WTC11 (cell line): ENCODE data around the gene FOXN3.

ENCODE experiments used
- ATF2 ChIP-seq: sonication (generic); formaldehyde crosslinking; IDR thresholded peaks from 2 replicates; pipeline ENCODE4 v1.8.1; 2022; ENCODE audit warnings: low read depth, missing genetic modification reagents, borderline replicate concordance
- CBFB ChIP-seq: sonication (generic); formaldehyde crosslinking; IDR thresholded peaks from 2 replicates; pipeline ENCODE4 v1.8.1; 2022; ENCODE audit warnings: mild to moderate bottlenecking, low read depth, missing genetic modification reagents
- CTCF ChIP-seq: fragments of 200-600 bp; IDR thresholded peaks from 2 replicates; pipeline ENCODE4 v1.8.0; 2022; ENCODE audit warnings: antibody characterized with exemption
- FOXJ3 ChIP-seq: sonication (generic); formaldehyde crosslinking; IDR thresholded peaks from 2 replicates; pipeline ENCODE4 v1.9.0; 2021; ENCODE audit warnings: missing genetic modification reagents, mild to moderate bottlenecking, borderline replicate concordance
- FOXP1 ChIP-seq: sonication (generic); formaldehyde crosslinking; IDR thresholded peaks from 2 replicates; pipeline ENCODE4 v1.8.0; 2022; ENCODE audit warnings: missing genetic modification reagents, mild to moderate bottlenecking, moderate library complexity, borderline replicate concordance
- HMGA2 ChIP-seq: fragments of 250-450 bp; sonication (Bioruptor Pico); IDR thresholded peaks from 2 replicates; pipeline ENCODE4 v1.4.0; 2021; ENCODE audit warnings: mild to moderate bottlenecking, moderate library complexity
- HMGXB4 ChIP-seq: sonication (generic); formaldehyde crosslinking; IDR thresholded peaks from 2 replicates; pipeline ENCODE4 v1.8.1; 2023; ENCODE audit warnings: mild to moderate bottlenecking, moderate library complexity, missing genetic modification reagents
- NFYB ChIP-seq: sonication (generic); formaldehyde crosslinking; conservative IDR thresholded peaks from 2 replicates; pipeline ENCODE4 v1.8.0; 2022; ENCODE audit warnings: low read depth, missing genetic modification reagents
- RELA ChIP-seq: sonication (generic); formaldehyde crosslinking; IDR thresholded peaks from 2 replicates; pipeline ENCODE4 v1.8.1; 2022; ENCODE audit warnings: missing genetic modification reagents, mild to moderate bottlenecking, borderline replicate concordance
- SMAD3 ChIP-seq: sonication (generic); formaldehyde crosslinking; IDR thresholded peaks from 2 replicates; pipeline ENCODE4 v1.8.0; 2022; ENCODE audit warnings: missing genetic modification reagents, mild to moderate bottlenecking, borderline replicate concordance
- STAT6 ChIP-seq: sonication (generic); formaldehyde crosslinking; conservative IDR thresholded peaks from 2 replicates; pipeline ENCODE4 v1.8.1; 2023; ENCODE audit warnings: mild to moderate bottlenecking, low read depth, missing genetic modification reagents, moderate library complexity
- TEAD4 ChIP-seq: sonication (generic); formaldehyde crosslinking; IDR thresholded peaks from 2 replicates; pipeline ENCODE4 v1.8.0; 2022; ENCODE audit warnings: mild to moderate bottlenecking, missing genetic modification reagents
- USF2 ChIP-seq: sonication (generic); formaldehyde crosslinking; IDR thresholded peaks from 2 replicates; pipeline ENCODE4 v1.8.1; 2023; ENCODE audit warnings: mild to moderate bottlenecking, missing genetic modification reagents, moderate library complexity
- TF ChIP-seq, protein P1 (sequence below): sonication (generic); formaldehyde crosslinking; conservative IDR thresholded peaks from 2 replicates; pipeline ENCODE4 v1.8.1; 2022; ENCODE audit warnings: mild to moderate bottlenecking, missing genetic modification reagents

GRCh38 chr14:89366864-89367778, 49.9 kb downstream of the FOXN3 start:
- TF ChIP-seq NFYB = no peak
- TF ChIP-seq CTCF = no peak
- TF ChIP-seq RELA (CRISPR knock-in tag) = no peak
- TF ChIP-seq SMAD3 (CRISPR knock-in tag) = no peak
- TF ChIP-seq HMGXB4 = no peak
- TF ChIP-seq ATF2 (CRISPR knock-in tag) = no peak
- no peak for TF ChIP-seq TEAD4 (CRISPR knock-in tag)
- no peak for TF ChIP-seq FOXJ3 (CRISPR knock-in tag)
- no peak for TF ChIP-seq USF2 (CRISPR knock-in tag)
- TF ChIP-seq FOXP1 (CRISPR knock-in tag) = no peak
- TF ChIP-seq, protein P1, sequence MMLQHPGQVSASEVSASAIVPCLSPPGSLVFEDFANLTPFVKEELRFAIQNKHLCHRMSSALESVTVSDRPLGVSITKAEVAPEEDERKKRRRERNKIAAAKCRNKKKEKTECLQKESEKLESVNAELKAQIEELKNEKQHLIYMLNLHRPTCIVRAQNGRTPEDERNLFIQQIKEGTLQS (CRISPR knock-in tag) = no peak
- TF ChIP-seq STAT6 (CRISPR knock-in tag) = no peak
- no peak for TF ChIP-seq CBFB (CRISPR knock-in tag)
- TF ChIP-seq HMGA2 (CRISPR knock-in tag) = no peak
